IMR-90 (cell line): ENCODE results near the gene OR2V2.

Experiments
- POLR2A ChIP-seq: IDR thresholded peaks from 2 replicates; pipeline ENCODE4 v1.6.1; 2012; ENCODE audit warnings: mild to moderate bottlenecking, low read depth, low read length
- RCOR1 ChIP-seq: IDR thresholded peaks from 2 replicates; pipeline ENCODE4 v1.6.1; 2012; ENCODE audit warnings: mild to moderate bottlenecking, low read length, improper control_type of control experiment; ENCODE audit not compliant: insufficient replicate concordance
- TF ChIP-seq, protein P1 (sequence below): conservative IDR thresholded peaks from 2 replicates; pipeline ENCODE4 v1.5.1; 2012; ENCODE audit warnings: mild to moderate bottlenecking, low read depth, low read length, improper control_type of control experiment

DNA sequence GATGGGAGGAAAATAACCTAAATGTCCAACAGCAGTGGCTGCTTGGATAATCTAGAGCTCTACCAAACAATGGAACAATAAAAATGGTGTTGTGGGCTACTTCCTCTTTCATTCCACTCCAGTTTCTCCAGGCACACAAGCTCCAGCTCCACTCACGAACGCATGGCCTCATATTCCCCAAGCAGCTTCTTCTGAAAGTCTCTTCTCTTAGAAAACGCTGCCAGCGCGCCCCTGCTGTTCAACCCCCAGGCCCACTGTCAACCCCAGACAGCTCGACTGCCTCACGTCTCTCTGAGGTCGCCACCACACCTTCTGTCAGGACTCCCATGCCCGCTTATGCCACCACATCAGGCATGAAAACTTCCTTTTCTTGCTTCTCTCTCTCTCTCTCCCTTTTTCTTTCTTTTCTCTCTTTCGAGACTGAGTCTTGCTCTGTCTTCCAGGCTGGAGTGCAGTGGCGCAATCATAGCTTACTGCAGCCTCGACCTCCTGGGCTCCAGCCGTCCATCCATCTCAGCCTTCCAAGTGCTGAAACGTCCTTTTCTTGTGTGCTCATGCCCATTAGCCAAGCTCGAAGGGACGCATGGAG is 16.2 kb downstream of the OR2V2 start:
- TF ChIP-seq, protein P1, sequence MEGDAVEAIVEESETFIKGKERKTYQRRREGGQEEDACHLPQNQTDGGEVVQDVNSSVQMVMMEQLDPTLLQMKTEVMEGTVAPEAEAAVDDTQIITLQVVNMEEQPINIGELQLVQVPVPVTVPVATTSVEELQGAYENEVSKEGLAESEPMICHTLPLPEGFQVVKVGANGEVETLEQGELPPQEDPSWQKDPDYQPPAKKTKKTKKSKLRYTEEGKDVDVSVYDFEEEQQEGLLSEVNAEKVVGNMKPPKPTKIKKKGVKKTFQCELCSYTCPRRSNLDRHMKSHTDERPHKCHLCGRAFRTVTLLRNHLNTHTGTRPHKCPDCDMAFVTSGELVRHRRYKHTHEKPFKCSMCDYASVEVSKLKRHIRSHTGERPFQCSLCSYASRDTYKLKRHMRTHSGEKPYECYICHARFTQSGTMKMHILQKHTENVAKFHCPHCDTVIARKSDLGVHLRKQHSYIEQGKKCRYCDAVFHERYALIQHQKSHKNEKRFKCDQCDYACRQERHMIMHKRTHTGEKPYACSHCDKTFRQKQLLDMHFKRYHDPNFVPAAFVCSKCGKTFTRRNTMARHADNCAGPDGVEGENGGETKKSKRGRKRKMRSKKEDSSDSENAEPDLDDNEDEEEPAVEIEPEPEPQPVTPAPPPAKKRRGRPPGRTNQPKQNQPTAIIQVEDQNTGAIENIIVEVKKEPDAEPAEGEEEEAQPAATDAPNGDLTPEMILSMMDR = no peak
- TF ChIP-seq RCOR1 (no peak), POLR2A (no peak)
